Trophoblast cell (in vitro differentiated cells and primary cell): ENCODE data around the gene TIMM23B.
"Not testable (repeated sequence)": the region's sequence is repeated elsewhere in the genome, so short reads cannot be mapped to it uniquely, and the experiment has no call there.

Source experiments
- DNase-seq, 2 donors: peaks; one replicate each; pipeline ENCODE4 v3.0.0-alpha.2; 2016
- H2AFZ ChIP-seq: 2 replicates; pipeline ENCODE4 v1.6.1; 2013; ENCODE audit warnings: low read length, moderate library complexity, mild to moderate bottlenecking; ENCODE audit not compliant: insufficient read depth, poor library complexity
- H2AK5ac ChIP-seq: 2 replicates; pipeline ENCODE4 v1.6.1; 2013; ENCODE audit warnings: mild to moderate bottlenecking, low read length
- H2BK120ac ChIP-seq: 2 replicates; pipeline ENCODE4 v1.6.1; 2013; ENCODE audit warnings: low read length, mild to moderate bottlenecking, moderate library complexity; ENCODE audit not compliant: insufficient read depth, poor library complexity
- H2BK12ac ChIP-seq: 2 replicates; pipeline ENCODE4 v1.6.1; 2013; ENCODE audit warnings: mild to moderate bottlenecking, low read length, moderate library complexity
- H2BK5ac ChIP-seq: 2 replicates; pipeline ENCODE4 v1.6.1; 2013; ENCODE audit warnings: low read length, low read depth, moderate library complexity, mild to moderate bottlenecking; ENCODE audit not compliant: poor library complexity
- H3K14ac ChIP-seq: 2 replicates; pipeline ENCODE4 v1.6.1; 2013; ENCODE audit warnings: mild to moderate bottlenecking, low read length
- H3K18ac ChIP-seq: 2 replicates; pipeline ENCODE4 v1.6.1; 2013; ENCODE audit warnings: mild to moderate bottlenecking, low read length
- H3K23ac ChIP-seq: 2 replicates; pipeline ENCODE4 v1.6.1; 2013; ENCODE audit warnings: low read length
- H3K27ac ChIP-seq: 2 replicates; pipeline ENCODE4 v1.5.1; 2013; ENCODE audit warnings: low read depth, mild to moderate bottlenecking, inconsistent platforms, low read length, moderate library complexity
- H3K27me3 ChIP-seq: 2 replicates; pipeline ENCODE4 v1.6.1; 2013; ENCODE audit warnings: inconsistent platforms, mild to moderate bottlenecking, low read length, moderate library complexity; ENCODE audit not compliant: insufficient read depth
- H3K36me3 ChIP-seq, 2 experiments: 1 replicate in 1 of 2; 2 replicates in 1 of 2; pipeline ENCODE4 v1.6.1; 2013; ENCODE audit warnings: low read length in 2 of 2, mild to moderate bottlenecking in 2 of 2, moderate library complexity in 1 of 2; ENCODE audit not compliant: insufficient read depth in 2 of 2, control insufficient read depth in 1 of 2
- H3K4ac ChIP-seq: 2 replicates; pipeline ENCODE4 v1.6.1; 2013; ENCODE audit warnings: low read depth, mild to moderate bottlenecking, low read length, moderate library complexity
- H3K4me1 ChIP-seq, 2 experiments: 1 replicate in 1 of 2; 2 replicates in 1 of 2; pipeline ENCODE4 v1.6.1; 2013; ENCODE audit warnings: low read length in 2 of 2, mild to moderate bottlenecking in 2 of 2, moderate library complexity in 1 of 2; ENCODE audit not compliant: insufficient read depth in 2 of 2, control insufficient read depth in 1 of 2
- H3K4me2 ChIP-seq: 2 replicates; pipeline ENCODE4 v1.6.1; 2013; ENCODE audit warnings: inconsistent platforms, mild to moderate bottlenecking, low read length, moderate library complexity
- H3K4me3 ChIP-seq: 2 replicates; pipeline ENCODE4 v1.5.1; 2013; ENCODE audit warnings: mild to moderate bottlenecking, low read depth, low read length, inconsistent platforms
- H3K79me1 ChIP-seq: one replicate; pipeline ENCODE4 v1.6.1; 2013; ENCODE audit warnings: low read length
- H3K79me2 ChIP-seq: 2 replicates; pipeline ENCODE4 v1.6.1; 2013; ENCODE audit warnings: low read length, mild to moderate bottlenecking; ENCODE audit not compliant: control insufficient read depth, insufficient read depth, poor library complexity
- H3K9ac ChIP-seq: 2 replicates; pipeline ENCODE4 v1.6.1; 2013; ENCODE audit warnings: mild to moderate bottlenecking, low read length
- H3K9me3 ChIP-seq: 2 replicates; pipeline ENCODE4 v1.6.1; 2013; ENCODE audit warnings: low read depth, mild to moderate bottlenecking, control low read depth, inconsistent platforms, low read length; ENCODE audit not compliant: insufficient read depth
- H4K12ac ChIP-seq: 2 replicates; pipeline ENCODE4 v1.6.1; 2013; ENCODE audit warnings: low read depth, mild to moderate bottlenecking, low read length, moderate library complexity
- H4K8ac ChIP-seq: 2 replicates; pipeline ENCODE4 v1.6.1; 2013; ENCODE audit warnings: low read depth, mild to moderate bottlenecking, low read length, moderate library complexity
- H4K91ac ChIP-seq: one replicate; pipeline ENCODE4 v1.6.1; 2013; ENCODE audit warnings: low read depth, mild to moderate bottlenecking, low read length, moderate library complexity
- WGBS: extraction: QIAGEN DNeasy Blood & Tissue Kit; methylation state at CpG from one replicate; pipeline ENCODE4 v1.1.7; 2013; ENCODE audit warnings: missing lambda C conversion rate; ENCODE audit not compliant: insufficient read length, insufficient coverage; ENCODE audit errors: extremely low coverage; 5-methylcytosine and 5-hydroxymethylcytosine counted together

TIMM23B gene

GRCh38 chr10:49942339-49942705, 469 bp downstream of the TIMM23B start:
- H2BK5ac ChIP-seq, H3K79me2 ChIP-seq, H3K27me3 ChIP-seq, H3K36me3 ChIP-seq, H3K79me1 ChIP-seq, H3K14ac ChIP-seq, H3K23ac ChIP-seq, H2AK5ac ChIP-seq, H4K12ac ChIP-seq, H2BK12ac ChIP-seq, H3K9me3 ChIP-seq, H2BK120ac ChIP-seq, H3K27ac ChIP-seq, H3K4me1 ChIP-seq: not testable (repeated sequence)
- Histone ChIP-seq H3K9ac (peak overlapping the region; percentile 89), H4K91ac (peak overlapping the region; percentile 42), H3K4ac (peak overlapping the region; percentile 53), H3K18ac (peak overlapping the region; percentile 15), H4K8ac (peak overlapping the region; percentile 78), H3K4me3 (peak overlapping the region; percentile 87), H2AFZ (peak overlapping the region; percentile 95), H3K4me2 (peak overlapping the region; percentile 82)
- DNase-seq: peak in 1 of 2 donors; percentile 1
- WGBS: no CpG with 5 or more reads among the region's 12 CpGs

- not testable (repeated sequence) for H2BK120ac ChIP-seq, H3K79me2 ChIP-seq, H3K18ac ChIP-seq, H3K79me1 ChIP-seq, H4K8ac ChIP-seq, H3K4me1 ChIP-seq, H4K91ac ChIP-seq, H3K4me3 ChIP-seq, H3K27me3 ChIP-seq, H3K9ac ChIP-seq, H3K36me3 ChIP-seq, H2BK5ac ChIP-seq, H3K4me2 ChIP-seq, H3K4ac ChIP-seq, H4K12ac ChIP-seq, H2BK12ac ChIP-seq, H3K27ac ChIP-seq, DNase-seq, H3K14ac ChIP-seq, H3K23ac ChIP-seq, H2AK5ac ChIP-seq, H2AFZ ChIP-seq, H3K9me3 ChIP-seq
- no CpG with 5 or more reads among the region's 2 CpGs for WGBS
Measured at GRCh38 chr10:49943607-49944006, 1.8 kb downstream of the TIMM23B start.

GRCh38 chr10:49948142-49948541, 6.3 kb downstream of the TIMM23B start:
- not testable (repeated sequence) for H3K79me1 ChIP-seq, H3K4ac ChIP-seq, H3K23ac ChIP-seq, H2AFZ ChIP-seq, H2BK12ac ChIP-seq, H3K4me2 ChIP-seq, H2AK5ac ChIP-seq, H3K79me2 ChIP-seq, DNase-seq, H2BK120ac ChIP-seq, H4K12ac ChIP-seq, H3K9ac ChIP-seq, H3K18ac ChIP-seq, H4K8ac ChIP-seq, H3K27ac ChIP-seq, H4K91ac ChIP-seq, H3K9me3 ChIP-seq, H2BK5ac ChIP-seq, H3K4me1 ChIP-seq, H3K14ac ChIP-seq, H3K4me3 ChIP-seq, H3K36me3 ChIP-seq, H3K27me3 ChIP-seq
- WGBS: no CpG with 5 or more reads among the region's 2 CpGs

- H3K79me2 ChIP-seq, H3K4ac ChIP-seq, H3K4me3 ChIP-seq, H3K27me3 ChIP-seq, H2AFZ ChIP-seq, H3K9me3 ChIP-seq, H3K9ac ChIP-seq, H3K79me1 ChIP-seq, H4K8ac ChIP-seq, H3K18ac ChIP-seq, H3K23ac ChIP-seq, H2BK12ac ChIP-seq, H3K27ac ChIP-seq, H2BK5ac ChIP-seq, H2AK5ac ChIP-seq, H3K4me1 ChIP-seq, H4K12ac ChIP-seq, H3K4me2 ChIP-seq, DNase-seq, H2BK120ac ChIP-seq, H3K36me3 ChIP-seq, H4K91ac ChIP-seq, H3K14ac ChIP-seq: not testable (repeated sequence)
- WGBS: no CpG with 5 or more reads among the region's 2 CpGs
Measured at GRCh38 chr10:49948737-49949136, 6.9 kb downstream of the TIMM23B start.
